Measurements from ENCODE around the gene CNKSR1. TPM values are rescaled to one million over a fixed set of nuclear protein-coding genes. Genes with fewer than 3 reads are reported as not detected.

The CNKSR1 gene
- total RNA-seq, 1 experiment from 2014 or later: 32.1 TPM

- no peaks in the 10 kb centered on the region for H3K9me3 ChIP-seq (ENCODE audit: low read length)
- no TSS peak for BruUV-seq (replicated peaks)
- CTCF ChIA-PET: no interaction called here
- H3K27ac ChIP-seq (ENCODE audit: low read length): no peak overlapping the region
- no peaks in the 10 kb centered on the region for H3K9me2 ChIP-seq (replicated peaks; ENCODE audit: low read length)
- H3K9ac ChIP-seq (ENCODE audit: low read length): no peak overlapping the region
- no peaks in the 10 kb centered on the region for H3F3A ChIP-seq (ENCODE audit: low read length, unreplicated experiment)
- peak overlapping the region; percentile 82 for H3K4me2 ChIP-seq (ENCODE audit: low read length)
- no peaks in the 10 kb centered on the region for H3K27me3 ChIP-seq (ENCODE audit: low read length)
- H4K20me1 ChIP-seq (ENCODE audit: low read length): no peaks in the 10 kb centered on the region
- TF ChIP-seq EZH2phosphoT487 (IDR thresholded peaks at IDR 0.05; ENCODE audit: borderline replicate concordance, low read length) (no peak), CTCF (conservative IDR thresholded peaks at IDR 0.05; ENCODE audit: low read depth, low read length) (peak; percentile 68; the same call in 1 of the 2 replicates), EZH2 (IDR thresholded peaks at IDR 0.05; ENCODE audit: low read length, unreplicated experiment) (no peak)
- H3K4me3 ChIP-seq (ENCODE audit: low read length): peak overlapping the region; percentile 65
- H2AFZ ChIP-seq (ENCODE audit: low read length): peak overlapping the region; percentile 88
- ATAC-seq (peak; percentile 56), DNase-seq (peak; percentile 30)
- POLR2A ChIA-PET (ENCODE audit: unreplicated experiment): no interaction called here
- H3K4me1 ChIP-seq (ENCODE audit: insufficient read depth, low read length): 0 out of 2 replicates have a peak, but pooled peaks cover 4% of the 10 kb centered on the region
- H3K36me3 ChIP-seq (ENCODE audit: low read depth, low read length): no peaks in the 10 kb centered on the region
- intact Hi-C loops (cut with micrococcal nuclease): loop anchor here (5.0 kb wide), 1 partner anchor 57 kb away; no protein-coding TSS in a partner anchor
- no peaks in the 10 kb centered on the region for H3K79me2 ChIP-seq (ENCODE audit: low read length)
Observed at GRCh38 chr1:26164036-26164860, 13.0 kb upstream of the CNKSR1 start.

DNA sequence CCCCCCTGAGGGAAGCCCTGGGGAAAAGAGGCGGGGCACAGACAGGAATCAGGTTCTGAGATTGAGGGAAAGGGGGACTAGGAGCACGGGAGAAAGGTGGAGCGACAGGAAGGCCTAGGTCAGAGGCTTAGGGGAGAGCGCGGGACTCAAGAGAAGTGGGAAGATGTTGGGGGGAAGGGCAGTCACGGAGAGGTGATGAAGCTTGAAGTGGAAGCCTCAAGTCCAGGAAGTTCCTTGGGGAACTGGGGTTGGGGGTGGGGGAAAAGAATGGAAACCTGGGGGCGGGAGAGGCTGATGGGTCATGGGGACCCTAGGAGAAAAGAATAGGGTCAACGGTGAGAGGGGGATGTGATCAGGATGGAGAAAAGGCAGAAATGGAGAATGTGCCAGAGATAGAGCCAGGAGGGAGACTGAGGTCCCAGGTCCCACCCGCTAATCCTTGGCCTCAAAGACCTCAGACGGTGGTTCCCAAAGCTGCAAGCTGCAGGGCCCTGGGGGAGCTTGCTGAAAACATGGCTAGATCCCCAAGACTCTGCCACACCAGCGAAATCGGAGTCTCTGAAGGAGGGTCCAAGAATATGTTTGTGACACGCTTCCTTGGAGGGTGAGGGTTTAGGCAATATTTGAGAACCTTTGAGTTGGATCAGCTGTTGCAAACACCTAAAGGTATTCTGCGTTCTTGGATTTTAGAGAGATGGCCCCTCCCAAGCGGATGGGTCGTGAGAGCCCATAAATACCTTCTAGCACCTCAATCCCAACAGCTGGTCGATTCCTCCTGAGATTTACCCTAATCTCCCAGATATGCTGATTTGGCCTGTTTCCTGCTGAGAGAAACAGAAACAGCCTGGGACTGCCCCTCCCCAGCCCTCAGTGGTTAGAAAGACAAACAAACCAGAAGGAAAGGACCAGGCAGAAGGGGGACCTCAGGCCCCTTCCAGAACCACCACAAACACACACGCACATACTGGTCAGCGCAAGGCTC lies 12.1 kb upstream of the CNKSR1 start:
- Histone ChIP-seq H3K9me3 (ENCODE audit: low read length) (no peaks in the 10 kb centered on the region), H2AFZ (ENCODE audit: low read length) (peak overlapping the region; percentile 88; the same call in 1 of the 2 replicates), H3K36me3 (ENCODE audit: low read depth, low read length) (no peaks in the 10 kb centered on the region), H3F3A (ENCODE audit: low read length, unreplicated experiment) (no peaks in the 10 kb centered on the region), H3K4me3 (ENCODE audit: low read length) (no peak overlapping the region), H3K27me3 (ENCODE audit: low read length) (no peaks in the 10 kb centered on the region), H3K4me2 (ENCODE audit: low read length) (peak overlapping the region; percentile 82; the same call in 1 of the 2 replicates), H3K27ac (ENCODE audit: low read length) (no peak overlapping the region), H3K9me2 (replicated peaks; ENCODE audit: low read length) (no peaks in the 10 kb centered on the region), H3K79me2 (ENCODE audit: low read length) (peaks cover 4% of the 10 kb centered on the region), H3K4me1 (ENCODE audit: insufficient read depth, low read length) (0 out of 2 replicates have a peak, but pooled peaks cover 4% of the 10 kb centered on the region), H4K20me1 (ENCODE audit: low read length) (no peaks in the 10 kb centered on the region), H3K9ac (ENCODE audit: low read length) (no peak overlapping the region)
- ATAC-seq (no peak), DNase-seq (no peak)
- POLR2A ChIA-PET (ENCODE audit: unreplicated experiment): no interaction called here
- intact Hi-C loops (cut with micrococcal nuclease): loop anchor here (5.0 kb wide), 1 partner anchor 58 kb away; no protein-coding TSS in a partner anchor
- TF ChIP-seq CTCF (conservative IDR thresholded peaks at IDR 0.05; ENCODE audit: low read depth, low read length) (no peak), EZH2phosphoT487 (IDR thresholded peaks at IDR 0.05; ENCODE audit: borderline replicate concordance, low read length) (no peak), EZH2 (IDR thresholded peaks at IDR 0.05; ENCODE audit: low read length, unreplicated experiment) (no peak)
- BruUV-seq (replicated peaks): no TSS peak
- CTCF ChIA-PET: no interaction called here

All from PC-3 (cell line).